NT2/D1 (cell line): ENCODE measurements around the gene PAQR3.

ENCODE experiments used
- SUZ12 ChIP-seq: IDR thresholded peaks from 2 replicates; pipeline ENCODE4 v1.6.1; 2011; ENCODE audit not compliant: insufficient read length, insufficient read depth; ENCODE audit errors: extremely low read depth
- YY1 ChIP-seq: IDR thresholded peaks from 2 replicates; pipeline ENCODE4 v1.6.1; 2011; ENCODE audit not compliant: insufficient read length, insufficient read depth

DNA sequence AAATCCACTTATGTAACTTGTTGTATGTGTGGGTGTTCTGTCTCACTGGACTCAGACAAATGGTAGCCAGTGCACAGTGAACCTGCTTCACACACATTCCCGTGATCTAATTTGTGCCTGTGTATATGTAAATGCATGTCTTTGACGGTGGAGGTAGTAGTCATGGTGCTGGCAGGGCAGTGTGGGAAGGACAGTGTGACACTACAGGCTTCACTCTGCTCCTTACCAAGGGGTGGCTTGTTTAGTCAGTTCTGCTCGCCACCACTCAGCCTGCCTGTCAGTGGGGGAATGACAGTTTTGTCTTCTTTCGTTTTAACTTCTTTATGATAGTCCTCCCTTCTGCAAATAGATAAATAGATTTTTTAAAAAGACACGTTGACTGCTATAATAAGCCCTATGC lies 17.7 kb upstream of the PAQR3 start:
- no peak for TF ChIP-seq SUZ12
- TF ChIP-seq YY1: no peak
